ENCODE data around the gene DICER1.

DICER1 gene

DNA sequence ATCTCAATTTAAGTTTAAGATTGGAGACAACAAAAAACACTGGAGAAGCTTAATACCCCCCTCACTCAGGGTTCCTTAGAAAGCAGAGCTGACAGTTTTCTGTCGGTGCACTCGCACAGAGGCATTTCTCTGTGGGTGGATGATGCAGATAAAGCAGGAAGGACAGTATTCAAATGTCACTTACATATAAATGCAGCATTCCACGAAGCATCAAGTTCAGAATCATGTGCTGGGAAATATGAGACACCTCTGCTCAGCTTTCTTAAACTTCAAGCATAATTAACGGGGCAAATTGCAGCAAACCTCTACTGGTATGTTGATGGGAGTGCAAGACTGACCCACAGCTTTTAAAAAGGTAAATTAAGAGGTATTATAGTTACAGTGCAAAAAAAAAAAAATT, 68.7 kb downstream of the DICER1 start:
- DNase-seq (ENCODE audit: low spot score): no peak
- no peak for FAIRE-seq

DNA sequence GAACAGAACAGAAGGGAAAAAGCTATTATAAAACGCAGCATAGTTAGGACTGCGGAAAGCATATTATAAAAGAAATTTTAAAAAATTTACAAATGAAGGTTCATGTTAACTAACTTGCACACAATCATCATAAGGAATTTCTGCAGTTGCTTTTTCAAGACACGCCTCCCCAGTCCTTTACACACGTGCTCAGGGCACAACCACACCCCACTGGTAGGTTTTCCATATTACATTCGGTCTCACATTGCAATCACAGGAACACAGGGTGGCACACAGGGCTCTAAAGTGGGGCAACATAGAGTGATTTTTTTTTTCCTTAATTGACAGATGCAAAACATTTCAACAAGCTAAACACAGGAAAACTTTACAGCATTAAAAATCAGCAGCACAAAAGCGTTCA, 69.7 kb downstream of the DICER1 start:
- FAIRE-seq (no peak), DNase-seq (ENCODE audit: low spot score) (no peak)

DNA sequence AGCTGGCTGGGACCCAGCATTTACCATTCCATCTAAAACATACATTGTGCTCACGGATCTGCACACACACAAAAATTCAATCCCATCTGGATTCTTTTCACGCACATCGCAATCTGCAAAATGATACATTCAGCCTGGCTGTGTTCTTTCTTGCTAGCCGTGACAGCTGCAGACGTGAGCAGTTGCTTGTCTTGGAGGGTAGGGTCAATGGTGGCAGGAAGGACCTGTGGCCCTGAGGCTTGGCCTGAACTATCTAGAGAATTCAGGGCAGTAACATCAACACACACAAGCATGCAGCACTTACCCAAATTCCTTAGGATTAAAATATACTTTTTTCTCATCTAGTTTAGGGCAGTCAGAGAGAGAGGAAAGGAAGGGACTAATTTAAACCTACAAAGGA, 72.0 kb downstream of the DICER1 start:
- FAIRE-seq (no peak), DNase-seq (ENCODE audit: low spot score) (no peak)

DNA sequence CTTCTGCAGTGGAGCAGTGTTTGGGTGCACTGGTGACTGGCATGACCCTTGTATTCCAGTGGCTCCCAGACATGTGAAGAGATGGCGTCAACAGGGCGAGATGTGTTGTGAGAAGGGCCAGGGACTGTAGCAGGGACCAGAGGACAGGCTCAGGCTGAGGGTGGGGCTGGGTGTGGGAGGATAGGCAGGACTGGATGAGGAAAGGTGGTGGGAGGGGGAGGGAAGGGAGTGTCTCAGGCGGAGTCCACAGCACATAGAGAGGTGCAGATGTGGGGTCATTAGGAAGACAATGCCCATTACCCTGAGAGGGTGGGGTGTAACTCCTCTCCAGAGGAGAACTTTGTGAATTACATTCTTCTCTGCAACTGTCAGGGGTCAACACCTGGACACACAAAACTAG, 78.5 kb downstream of the DICER1 start:
- DNase-seq (ENCODE audit: low spot score) (no peak), FAIRE-seq (no peak)

DNA sequence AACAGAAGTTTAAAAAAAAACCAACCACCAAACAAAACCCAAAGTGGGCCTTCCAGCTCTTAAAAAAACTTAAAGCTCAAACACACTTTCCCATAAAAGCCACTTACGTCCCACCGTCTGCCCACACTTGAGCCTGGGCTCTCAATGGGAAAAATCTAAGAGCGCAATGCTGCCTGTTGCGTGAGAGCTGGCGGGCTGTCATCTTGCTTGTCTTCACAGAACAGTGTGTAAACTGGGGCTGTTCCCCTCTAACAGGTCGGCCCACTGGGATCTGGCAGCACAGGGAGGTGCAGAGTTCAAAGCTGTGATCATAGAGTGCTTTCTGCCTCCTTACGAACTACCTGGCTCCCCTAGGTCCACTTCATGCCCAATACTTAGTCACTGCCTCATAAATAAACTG, 80.0 kb downstream of the DICER1 start:
- DNase-seq (ENCODE audit: low spot score) (no peak), FAIRE-seq (no peak)

DNA sequence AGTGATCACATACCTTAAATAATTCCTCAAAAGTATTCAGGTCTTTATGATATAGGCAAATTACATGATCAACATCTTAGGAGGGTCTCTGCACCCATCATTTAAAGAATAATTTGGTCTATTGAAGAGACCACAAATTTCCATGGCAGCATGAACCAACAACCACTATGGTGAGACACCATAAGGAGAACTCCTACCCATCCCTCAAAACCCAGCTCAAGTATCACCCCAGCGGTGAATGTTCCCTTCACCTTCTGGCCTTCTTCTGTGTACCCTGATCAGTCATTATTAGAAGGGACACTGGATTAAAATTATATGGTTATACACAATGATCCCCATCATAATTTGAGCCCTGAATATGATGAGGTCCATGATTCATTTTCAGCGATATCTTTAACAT, 81.5 kb downstream of the DICER1 start:
- FAIRE-seq: no peak
- no peak for DNase-seq (ENCODE audit: low spot score)

DNA sequence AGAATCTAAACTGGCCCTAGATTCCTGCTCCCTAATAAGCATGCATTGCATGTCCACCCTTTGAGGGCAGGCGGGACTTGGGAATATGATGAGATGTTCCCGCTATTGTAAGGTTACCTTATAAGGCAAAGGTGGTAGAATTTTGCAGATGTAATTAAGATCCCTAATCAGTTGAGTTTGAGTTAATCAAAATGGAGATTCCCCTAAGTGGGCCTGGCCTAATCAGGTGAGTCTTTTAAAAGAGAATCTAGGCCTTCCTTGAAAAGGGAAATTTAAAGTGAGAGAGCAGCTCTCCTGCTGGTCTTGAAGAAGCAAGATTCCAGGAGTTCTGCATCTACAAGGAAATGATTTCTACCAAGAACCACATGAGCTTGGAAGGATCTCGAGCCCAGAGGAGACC, 83.4 kb downstream of the DICER1 start:
- DNase-seq (ENCODE audit: low spot score) (no peak), FAIRE-seq (no peak)

DNA sequence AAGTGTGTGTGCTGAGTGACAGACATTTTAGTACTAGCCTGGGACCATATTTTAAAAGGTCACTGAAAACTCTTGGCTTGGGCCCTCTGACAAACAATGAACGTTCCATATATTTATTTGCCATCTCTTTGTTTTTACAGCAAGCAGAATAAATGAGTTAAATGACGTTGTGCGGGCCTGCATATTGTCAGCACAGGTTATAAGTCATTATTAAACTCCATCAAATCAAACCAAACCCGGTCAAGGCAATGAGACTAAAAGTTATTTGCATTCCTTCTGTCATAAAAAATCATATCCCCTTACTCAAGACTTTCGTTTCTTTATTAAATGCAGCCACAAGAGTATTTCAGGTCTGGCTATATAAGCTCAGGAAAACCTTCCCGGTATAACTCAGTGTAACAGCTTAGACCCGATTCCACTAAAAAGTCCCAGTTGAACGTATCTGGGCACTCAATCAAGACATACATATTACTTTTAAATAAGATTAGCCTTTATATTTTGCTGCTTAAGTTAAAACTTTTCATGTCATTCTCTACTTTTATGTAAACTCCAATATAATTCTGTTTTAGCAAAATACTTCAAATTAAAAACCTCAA, 84.9 kb downstream of the DICER1 start:
- FAIRE-seq: no peak
- DNase-seq (ENCODE audit: low spot score): no peak

DNA sequence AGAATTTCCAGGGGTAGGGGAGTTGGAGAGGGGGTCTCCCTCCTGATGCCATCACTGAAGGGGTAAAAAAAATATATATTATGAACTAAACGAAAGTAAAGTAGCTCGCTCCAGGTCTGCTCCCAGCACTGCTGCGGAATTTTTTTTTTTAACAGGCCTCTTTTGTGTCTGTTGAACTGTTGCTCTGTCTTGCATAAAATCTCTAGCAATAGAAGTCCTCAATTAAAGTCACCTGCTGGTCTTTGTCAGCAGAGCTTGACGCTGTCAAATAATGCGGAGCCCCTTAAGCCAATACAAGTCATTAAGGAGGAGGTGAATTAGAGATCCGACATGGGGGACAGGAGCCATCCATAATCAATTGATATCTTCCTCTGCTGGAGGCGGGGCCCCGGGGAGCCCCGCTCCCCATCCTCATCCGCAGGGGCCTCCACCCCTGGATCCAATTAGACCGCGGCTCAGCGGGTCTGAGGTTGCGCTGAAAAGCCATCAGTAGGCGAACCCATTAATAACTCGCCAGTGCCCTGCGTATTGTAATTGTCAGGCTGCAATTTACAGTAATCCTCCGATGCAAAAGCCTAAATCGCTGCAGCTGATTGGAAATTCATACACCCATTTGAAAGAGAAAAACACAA, 85.6 kb downstream of the DICER1 start:
- DNase-seq (ENCODE audit: low spot score) (no peak), FAIRE-seq (no peak)

DNA sequence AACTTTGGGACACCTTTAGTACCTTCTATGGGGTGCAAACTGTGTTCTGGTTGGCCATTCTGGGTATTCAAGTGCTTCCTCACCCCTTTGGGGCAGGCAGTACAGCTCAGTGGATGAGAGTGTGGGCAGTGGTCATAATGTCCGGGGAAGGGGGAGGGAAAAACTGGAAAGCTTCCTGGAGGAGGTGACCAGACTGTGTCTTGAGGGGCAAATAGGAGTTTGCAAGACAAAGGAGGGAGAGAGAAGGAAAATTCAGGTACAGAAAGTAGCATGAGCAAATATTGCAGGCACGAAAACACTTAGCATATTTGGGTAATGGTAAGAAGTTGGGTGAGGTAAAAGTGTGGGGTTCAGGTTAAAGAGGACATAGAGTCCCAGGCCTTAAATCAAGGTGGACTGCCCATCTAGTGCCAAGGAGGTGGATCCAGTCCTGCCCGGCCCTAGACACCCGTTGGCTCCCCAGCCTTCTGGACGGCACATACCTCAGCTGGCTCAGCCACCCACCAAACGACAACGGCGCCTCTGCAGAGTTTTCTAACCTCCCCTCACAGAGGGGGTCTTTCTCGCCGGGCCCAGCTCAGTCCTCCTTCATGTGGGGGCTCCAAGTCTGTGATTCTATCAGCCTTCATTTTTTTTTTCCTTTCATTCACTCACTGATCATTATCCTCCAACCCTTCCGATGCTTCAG, 86.4 kb downstream of the DICER1 start:
- DNase-seq (ENCODE audit: low spot score) (no peak), FAIRE-seq (no peak)

DNA sequence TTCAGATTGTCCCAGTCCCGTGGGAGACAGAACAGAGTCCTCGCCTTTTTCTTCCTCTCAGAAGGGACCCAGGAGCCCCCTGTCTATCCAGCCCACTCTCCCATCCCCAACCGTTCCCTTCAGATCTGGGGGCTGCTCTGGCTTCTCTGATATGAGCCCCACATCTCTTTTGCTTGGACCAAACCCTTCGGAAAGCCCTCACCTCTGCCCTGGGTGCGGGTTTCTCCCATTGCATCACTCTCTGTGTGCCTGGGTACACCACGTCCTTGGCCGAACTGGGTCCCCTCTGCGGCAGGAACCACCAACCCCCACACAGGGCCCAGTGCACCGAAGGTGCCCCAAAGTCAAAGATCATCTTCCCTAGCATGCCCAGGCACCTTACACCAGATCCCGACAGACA, 87.8 kb downstream of the DICER1 start:
- FAIRE-seq (no peak), DNase-seq (ENCODE audit: low spot score) (no peak)

DNA sequence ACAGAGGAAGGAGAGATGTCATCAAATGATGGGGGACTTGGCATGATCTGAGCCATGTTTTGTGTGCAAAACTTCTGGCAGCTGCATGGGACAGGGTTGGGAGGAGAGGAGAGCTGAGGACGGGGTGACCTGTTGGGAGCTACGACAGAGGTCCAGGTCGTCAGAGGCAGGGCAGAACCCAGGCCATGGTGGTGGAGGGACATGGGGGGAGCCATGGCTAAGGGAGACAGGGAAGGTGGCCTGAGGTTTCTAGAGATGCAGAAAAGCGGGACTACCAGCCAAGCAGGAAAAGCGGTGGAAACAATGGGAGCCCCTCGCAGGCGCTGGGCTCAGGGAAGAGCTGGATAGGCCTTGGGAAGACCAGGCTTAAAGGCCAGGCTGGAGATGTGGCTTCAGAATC, 88.3 kb downstream of the DICER1 start:
- FAIRE-seq: no peak
- no peak for DNase-seq (ENCODE audit: low spot score)

DNA sequence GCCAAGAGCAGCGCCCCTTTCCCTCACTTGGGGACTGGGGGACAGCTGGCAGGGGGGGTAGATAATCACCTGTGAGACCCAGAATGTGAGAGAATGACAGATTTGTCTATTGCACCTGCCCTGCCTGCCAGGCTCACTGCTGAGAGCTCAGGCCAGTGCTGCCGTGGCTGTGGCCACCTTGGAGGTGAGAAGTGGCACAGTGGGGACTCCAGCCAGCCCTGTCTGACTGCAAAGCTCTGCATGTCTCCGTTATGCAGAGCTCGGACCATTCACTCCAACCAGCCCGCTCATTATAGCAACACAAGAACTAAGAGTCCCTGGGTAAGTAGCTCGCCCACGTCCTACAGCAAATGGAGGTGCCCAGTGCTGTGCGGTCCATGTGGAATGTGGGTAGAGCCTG, 88.8 kb downstream of the DICER1 start:
- no peak for DNase-seq (ENCODE audit: low spot score)
- no peak for FAIRE-seq

DNA sequence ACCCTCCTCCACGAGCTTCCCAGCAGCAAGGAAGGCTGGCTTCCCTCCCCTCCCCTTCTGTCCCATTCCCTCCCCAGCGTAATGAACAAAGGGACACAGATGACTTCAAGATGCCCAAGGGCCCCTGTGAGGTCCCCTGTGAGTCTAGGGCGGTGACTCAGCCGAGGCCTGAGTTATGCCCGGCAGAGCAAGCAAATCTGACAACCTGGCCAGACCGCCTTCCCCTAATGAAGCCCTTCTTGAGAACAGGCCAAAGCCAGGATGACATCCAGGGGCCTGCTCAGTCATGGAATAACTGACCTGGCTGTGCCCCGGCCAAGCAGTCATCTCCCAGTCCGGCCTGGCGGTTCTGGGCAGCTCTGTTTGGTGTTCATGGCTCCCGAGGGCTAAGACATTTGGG, 89.2 kb downstream of the DICER1 start:
- FAIRE-seq: no peak

DNA sequence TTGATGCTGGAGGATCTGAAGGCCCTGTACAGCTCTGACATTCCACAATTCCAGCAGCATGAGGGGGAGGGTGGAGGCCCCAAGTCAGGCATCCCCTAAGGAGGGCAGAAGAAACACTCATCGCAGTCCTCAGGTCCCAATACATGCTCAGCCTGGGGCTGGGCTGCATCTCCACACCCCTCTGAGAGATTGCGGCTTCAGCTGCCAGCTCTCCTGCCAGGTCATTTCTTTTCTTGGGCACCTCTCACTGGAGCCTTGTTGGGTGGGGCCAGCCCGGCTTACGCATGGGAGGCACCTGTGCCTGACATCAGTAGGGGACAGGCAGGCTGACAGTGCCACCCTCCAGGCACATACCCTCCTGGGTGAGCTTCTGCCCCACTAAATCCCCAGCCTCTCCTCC, 89.8 kb downstream of the DICER1 start:
- DNase-seq (ENCODE audit: low spot score) (no peak), FAIRE-seq (no peak)

More for the DNA sequence above, 89.2 kb downstream of the DICER1 start:
- no peak for DNase-seq (ENCODE audit: low spot score)

DNA sequence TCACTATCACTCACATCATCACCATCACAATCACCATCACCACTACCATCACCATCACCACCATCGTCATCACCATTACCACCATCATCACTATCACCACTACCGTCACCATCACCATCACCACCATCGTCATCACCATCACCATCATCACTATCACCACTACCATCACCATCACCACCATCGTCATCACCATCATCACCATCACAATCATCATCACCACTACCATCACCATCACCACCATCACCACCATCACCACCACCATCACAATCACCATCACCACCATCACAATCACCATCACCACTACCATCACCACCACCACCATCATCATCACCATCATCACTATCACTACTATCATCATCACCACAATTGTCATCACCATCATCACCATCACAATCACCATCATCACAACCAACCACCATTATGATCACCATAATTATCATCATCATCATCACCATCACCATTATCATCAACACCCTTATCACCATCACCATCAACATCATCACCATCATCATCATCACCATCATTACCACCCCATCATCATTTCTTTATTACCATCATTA, 90.8 kb downstream of the DICER1 start:
- FAIRE-seq (no peak), DNase-seq (ENCODE audit: low spot score) (no peak)

DNA sequence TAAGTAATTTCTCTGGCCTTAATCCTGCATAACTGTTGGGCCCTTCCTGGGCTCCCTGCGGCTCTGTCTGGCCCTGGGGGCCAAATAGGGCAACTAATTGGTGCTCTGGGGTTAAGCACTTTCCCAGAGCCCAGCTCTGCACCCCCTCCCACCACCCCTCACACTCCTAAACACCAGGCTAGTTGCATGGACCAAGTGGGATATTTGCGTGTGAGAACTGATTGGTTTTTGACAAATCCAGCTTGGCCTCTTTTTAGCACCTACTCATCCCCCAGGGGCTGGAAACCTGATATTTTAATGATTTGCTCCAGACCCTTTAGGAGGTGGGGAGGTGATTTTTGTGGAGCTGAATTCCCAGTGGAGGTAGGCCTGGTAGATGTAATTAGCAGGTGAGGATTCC, 91.9 kb downstream of the DICER1 start:
- DNase-seq (ENCODE audit: low spot score): no peak
- FAIRE-seq: no peak

DNA sequence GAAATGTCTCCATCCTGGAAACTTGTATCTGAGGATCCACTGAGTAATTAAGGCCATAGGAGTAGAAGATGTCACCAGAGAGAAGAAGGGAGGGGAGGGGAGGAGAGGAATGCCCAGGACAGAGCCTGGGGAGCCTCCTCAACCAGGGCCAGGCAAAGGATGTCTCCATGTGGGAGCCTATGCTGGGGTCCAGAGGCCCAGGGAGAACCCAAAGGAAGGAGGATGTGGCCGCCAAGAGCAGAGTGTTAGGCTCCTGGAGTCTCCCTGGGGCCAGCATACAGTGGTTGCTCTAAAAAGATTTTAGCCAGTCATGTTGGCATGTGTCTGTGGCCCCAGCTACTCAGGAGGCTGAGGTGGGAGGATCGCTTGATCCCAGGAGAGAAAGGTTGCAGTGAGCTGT, 92.6 kb downstream of the DICER1 start:
- no peak for FAIRE-seq

DNA sequence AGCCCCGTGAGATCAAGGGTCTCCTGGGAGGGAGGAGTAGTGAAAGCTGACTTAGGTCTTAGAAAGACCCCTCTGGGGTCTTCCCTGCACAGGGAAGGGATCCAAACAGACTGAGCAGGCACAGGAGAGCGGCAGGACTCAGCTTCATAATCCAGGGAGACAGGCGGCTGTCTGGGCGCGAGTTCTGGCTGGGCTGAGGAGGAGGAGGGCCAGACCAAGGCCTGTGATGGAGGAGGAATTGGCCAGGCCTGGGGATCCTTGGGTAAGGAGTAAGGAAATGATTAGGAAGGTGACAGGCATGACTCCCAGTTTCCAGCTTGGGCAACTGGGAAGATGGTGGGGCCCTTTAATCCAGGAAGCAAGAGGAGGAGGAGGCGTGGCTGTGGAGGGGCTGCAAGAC, 93.1 kb downstream of the DICER1 start:
- DNase-seq (ENCODE audit: low spot score) (no peak), FAIRE-seq (no peak)

More for the DNA sequence above, 92.6 kb downstream of the DICER1 start:
- no peak for DNase-seq (ENCODE audit: low spot score)

DNA sequence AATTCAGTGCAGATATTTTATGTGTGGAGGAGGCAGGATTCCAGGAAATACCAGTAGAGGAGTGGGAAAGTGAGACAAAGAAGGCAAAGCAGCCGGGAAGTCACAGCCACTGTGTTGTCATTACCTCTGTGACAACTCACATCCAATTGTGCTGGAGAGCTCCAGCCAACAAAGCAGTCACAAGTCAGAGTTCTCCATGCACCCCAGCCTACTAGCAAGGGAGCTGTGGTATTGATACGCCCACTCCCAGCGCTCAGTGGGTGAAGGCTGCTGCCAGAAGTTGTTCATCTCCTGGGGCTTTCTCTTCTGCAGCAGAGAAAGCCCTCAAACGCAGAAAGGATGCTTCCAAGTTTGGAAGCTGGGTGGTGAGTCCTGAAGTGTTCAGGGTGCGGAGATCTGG, 93.9 kb downstream of the DICER1 start:
- DNase-seq (ENCODE audit: low spot score) (no peak), FAIRE-seq (no peak)

DNA sequence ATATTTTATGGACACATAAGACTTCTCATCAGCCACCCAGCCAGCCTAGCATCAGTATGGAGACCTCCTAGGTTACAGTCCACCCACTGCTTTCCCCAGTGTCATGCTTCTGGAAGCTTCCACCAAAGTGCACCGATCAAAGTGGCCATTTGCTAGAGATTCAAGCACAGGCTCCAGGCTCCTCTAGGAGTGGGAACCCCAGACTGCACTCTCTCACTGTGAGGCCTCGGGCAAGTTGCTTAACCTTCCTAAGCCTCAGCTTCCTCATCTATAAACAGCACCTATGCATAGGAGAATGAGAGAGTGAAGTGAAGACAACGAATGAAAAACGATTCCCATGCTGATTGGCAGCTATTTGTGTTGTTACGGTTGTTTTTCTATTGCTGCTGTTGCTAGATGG, 94.4 kb downstream of the DICER1 start:
- DNase-seq (ENCODE audit: low spot score) (no peak), FAIRE-seq (no peak)

DNA sequence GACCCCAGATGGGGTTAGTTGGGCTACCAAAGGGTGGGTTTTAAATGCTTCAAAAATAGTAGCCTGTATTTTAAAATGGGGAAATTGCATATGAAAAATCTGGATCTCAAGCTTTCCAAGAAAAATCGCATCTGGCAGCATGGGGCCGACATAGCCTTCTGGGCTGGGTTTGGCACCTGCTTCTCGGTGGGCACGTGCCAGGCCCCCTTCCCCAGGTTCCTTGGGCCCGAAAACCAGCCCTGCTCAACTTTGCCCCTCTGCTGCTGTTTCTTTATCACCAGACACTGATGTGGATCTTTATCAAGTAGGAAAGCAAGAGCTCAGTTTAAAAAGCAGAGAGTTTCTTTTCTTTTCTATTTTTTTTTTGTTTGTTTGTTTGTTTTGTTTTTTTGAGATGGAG, 95.1 kb downstream of the DICER1 start:
- DNase-seq (ENCODE audit: low spot score) (no peak), FAIRE-seq (no peak)
